HEK293 (cell line): ENCODE results near the gene MRPS27.
A peak's percentile ranks its signal among the peaks of the same experiment; 100 is the strongest.

Experiments used
- CTCF ChIA-PET: fragments of 350-600 bp; formaldehyde crosslinking; extraction: SDS; loops from one replicate; lab custom pipeline; 2021; ENCODE audit warnings: antibody characterized with exemption; lab: Yijun Ruan, JAX
- POLR2A ChIA-PET: fragments of 300-600 bp; formaldehyde crosslinking; extraction: SDS; loops from one replicate; lab custom pipeline; 2020; ENCODE audit warnings: antibody characterized with exemption, inconsistent platforms; lab: Yijun Ruan, JAX
- H3K27ac ChIP-seq: fragments of 200-500 bp; sonication (Bioruptor generic); 2 replicates; pipeline ENCODE4 v1.5.1; 2014; ENCODE audit warnings: low read depth, low read length, control low read depth, inconsistent platforms; ENCODE audit errors: extremely low read depth
- H3K36me3 ChIP-seq, 2 experiments: fragments of 200-500 bp in 1 of 2; sonication (Bioruptor generic) in 1 of 2; 1 replicate in 1 of 2; 2 replicates in 1 of 2; pipeline ENCODE4 v1.5.1; 2014 to 2017; ENCODE audit warnings: inconsistent platforms in 2 of 2, low read length in 2 of 2; ENCODE audit not compliant: control insufficient read depth in 2 of 2, insufficient read depth in 1 of 2
- H3K4me1 ChIP-seq: fragments of 200-500 bp; sonication (Bioruptor generic); 2 replicates; pipeline ENCODE4 v1.5.1; 2014; ENCODE audit warnings: mild to moderate bottlenecking, low read length, inconsistent platforms; ENCODE audit not compliant: control insufficient read depth, insufficient read depth
- H3K4me3 ChIP-seq: 2 replicates; pipeline ENCODE4 v1.5.1; 2011; ENCODE audit warnings: low read depth, mild to moderate bottlenecking, control low read depth, low read length, moderate library complexity
- H3K9me3 ChIP-seq: fragments of 200-500 bp; sonication (Bioruptor generic); 2 replicates; pipeline ENCODE4 v1.5.1; 2014; ENCODE audit warnings: low read depth, low read length, inconsistent platforms; ENCODE audit not compliant: control insufficient read depth, insufficient read depth
- ATF2 ChIP-seq: fragments of 450-650 bp; formaldehyde crosslinking; IDR thresholded peaks from 2 replicates; pipeline ENCODE4 v1.5.1; 2016; ENCODE audit warnings: missing biosample characterization, missing genetic modification characterization, low read depth
- BCL11B ChIP-seq: fragments of 450-650 bp; formaldehyde crosslinking; IDR thresholded peaks from 2 replicates; pipeline ENCODE4 v1.5.1; 2016; ENCODE audit warnings: low read depth, missing biosample characterization, missing genetic modification characterization
- IKZF3 ChIP-seq: fragments of 450-650 bp; IDR thresholded peaks from 2 replicates; pipeline ENCODE4 v1.5.0; 2018; ENCODE audit warnings: missing biosample characterization, mild to moderate bottlenecking, missing genetic modification characterization, moderate library complexity
- ZBTB20 ChIP-seq: fragments of 450-650 bp; formaldehyde crosslinking; IDR thresholded peaks from 2 replicates; pipeline ENCODE4 v1.5.1; 2016; ENCODE audit warnings: missing biosample characterization, missing genetic modification characterization
- ZNF157 ChIP-seq: fragments of 450-650 bp; formaldehyde crosslinking; IDR thresholded peaks from 2 replicates; pipeline ENCODE4 v1.5.1; 2016; ENCODE audit warnings: missing biosample characterization, missing genetic modification characterization
- ZNF221 ChIP-seq: fragments of 450-650 bp; formaldehyde crosslinking; IDR thresholded peaks from 2 replicates; pipeline ENCODE4 v1.5.1; 2017; ENCODE audit warnings: missing biosample characterization, missing genetic modification characterization, borderline replicate concordance
- ZNF280D ChIP-seq: fragments of 450-650 bp; formaldehyde crosslinking; IDR thresholded peaks from 2 replicates; pipeline ENCODE4 v1.5.1; 2016; ENCODE audit warnings: missing biosample characterization, missing genetic modification characterization
- ZNF335 ChIP-seq: fragments of 450-650 bp; formaldehyde crosslinking; conservative IDR thresholded peaks from 2 replicates; pipeline ENCODE4 v1.5.1; 2016; ENCODE audit warnings: missing biosample characterization, missing genetic modification characterization
- ZNF341 ChIP-seq: fragments of 450-650 bp; formaldehyde crosslinking; IDR thresholded peaks from 2 replicates; pipeline ENCODE4; 2016; ENCODE audit warnings: low read depth, missing biosample characterization, missing genetic modification characterization
- ZNF423 ChIP-seq: fragments of 450-650 bp; formaldehyde crosslinking; IDR thresholded peaks from 2 replicates; pipeline ENCODE4 v1.5.1; 2016; ENCODE audit warnings: missing biosample characterization, missing genetic modification characterization
- ZNF654 ChIP-seq: fragments of 450-650 bp; formaldehyde crosslinking; IDR thresholded peaks from 2 replicates; pipeline ENCODE4 v1.5.1; 2016; ENCODE audit warnings: low read depth, missing biosample characterization, missing genetic modification characterization
- ZNF660 ChIP-seq: fragments of 450-650 bp; IDR thresholded peaks from 2 replicates; pipeline ENCODE4 v1.5.1; 2018; ENCODE audit warnings: missing biosample characterization, mild to moderate bottlenecking, missing genetic modification characterization
- ZNF664 ChIP-seq: fragments of 450-650 bp; formaldehyde crosslinking; IDR thresholded peaks from 2 replicates; pipeline ENCODE4 v1.5.1; 2016; ENCODE audit warnings: missing biosample characterization, missing genetic modification characterization
- ZNF792 ChIP-seq: fragments of 450-650 bp; formaldehyde crosslinking; IDR thresholded peaks from 2 replicates; pipeline ENCODE4 v1.5.1; 2016; ENCODE audit warnings: missing biosample characterization, missing genetic modification characterization
- TF ChIP-seq, protein P1 (sequence below): fragments of 450-650 bp; formaldehyde crosslinking; IDR thresholded peaks from 2 replicates; pipeline ENCODE4 v1.5.1; 2017; ENCODE audit warnings: missing biosample characterization, missing genetic modification characterization
- TF ChIP-seq, protein P2 (sequence below): fragments of 450-650 bp; formaldehyde crosslinking; IDR thresholded peaks from 2 replicates; pipeline ENCODE4 v1.5.1; 2016; ENCODE audit warnings: missing biosample characterization, missing genetic modification characterization, borderline replicate concordance
- TF ChIP-seq, protein P3 (sequence below): fragments of 450-650 bp; formaldehyde crosslinking; IDR thresholded peaks from 2 replicates; pipeline ENCODE4 v1.5.1; 2017; ENCODE audit warnings: missing biosample characterization, missing genetic modification characterization
- TF ChIP-seq, protein P4 (sequence below): fragments of 450-650 bp; formaldehyde crosslinking; IDR thresholded peaks from 2 replicates; pipeline ENCODE4 v1.5.1; 2016; ENCODE audit warnings: missing biosample characterization, missing genetic modification characterization
- TF ChIP-seq, protein P5 (sequence below): fragments of 450-650 bp; formaldehyde crosslinking; IDR thresholded peaks from 2 replicates; pipeline ENCODE4 v1.5.1; 2016; ENCODE audit warnings: missing biosample characterization, missing genetic modification characterization

Gene MRPS27

DNA sequence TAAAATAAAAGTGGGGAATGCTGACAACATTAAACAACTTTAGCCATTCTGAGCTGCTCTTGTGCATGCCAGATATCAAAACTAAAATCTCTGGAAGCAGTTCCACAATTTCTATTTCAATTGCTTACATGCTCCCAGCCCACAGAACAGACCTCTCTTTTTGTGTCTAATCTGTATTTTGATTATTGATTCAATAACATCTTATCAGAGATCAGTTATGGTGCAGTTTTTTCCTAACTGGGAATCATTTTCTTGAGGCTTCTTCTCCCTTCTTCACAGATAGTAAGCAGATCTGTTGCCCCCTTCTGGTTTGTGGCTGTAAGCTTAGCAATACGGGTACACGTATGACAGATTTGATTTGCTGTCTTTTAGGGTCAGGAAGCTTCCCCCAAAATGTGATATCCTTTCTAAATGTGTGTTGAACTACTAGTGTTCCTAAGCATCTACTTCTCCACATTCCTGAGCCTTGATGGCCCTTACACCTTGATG lies 39.4 kb downstream of the MRPS27 start:
- peak overlapping the region; percentile 50; the same call in 1 of the 2 replicates for H3K27ac ChIP-seq
- no peak overlapping the region for H3K4me3 ChIP-seq
- H3K4me1 ChIP-seq = peaks cover 21% of the 10 kb centered on the region
- ChIA-PET POLR2A (no interaction called here), CTCF (interaction anchor here (0.8 to 3.8 kb wide), 5 partner anchors 12 to 501 kb away, joined by 3 to 18 read pairs (median 4); no protein-coding TSS in a partner anchor)
- no peaks in the 10 kb centered on the region for H3K9me3 ChIP-seq
- no peaks in the 10 kb centered on the region; a peak in 1 of 3 replicates for H3K36me3 ChIP-seq
- TF ChIP-seq IKZF3 (tag by site-specific recombination) (peak; percentile 35; the same call in 1 of the 2 replicates), ZNF664 (tag by site-specific recombination) (no peak), ATF2 (tag by site-specific recombination) (no peak), ZNF280D (tag by site-specific recombination) (no peak), ZNF157 (tag by site-specific recombination) (peak; percentile 89), BCL11B (tag by site-specific recombination) (no peak), ZNF341 (no peak), ZNF423 (tag by site-specific recombination) (no peak), ZBTB20 (tag by site-specific recombination) (no peak), ZNF335 (tag by site-specific recombination) (0 out of 2 replicates have a peak, but pooled peaks have one; percentile 1), ZNF792 (no peak), ZNF221 (no peak), ZNF654 (peak; percentile 38; the same call in 1 of the 2 replicates), ZNF660 (tag by site-specific recombination) (peak; percentile 28; the same call in 1 of the 2 replicates)
- TF ChIP-seq, protein P1, sequence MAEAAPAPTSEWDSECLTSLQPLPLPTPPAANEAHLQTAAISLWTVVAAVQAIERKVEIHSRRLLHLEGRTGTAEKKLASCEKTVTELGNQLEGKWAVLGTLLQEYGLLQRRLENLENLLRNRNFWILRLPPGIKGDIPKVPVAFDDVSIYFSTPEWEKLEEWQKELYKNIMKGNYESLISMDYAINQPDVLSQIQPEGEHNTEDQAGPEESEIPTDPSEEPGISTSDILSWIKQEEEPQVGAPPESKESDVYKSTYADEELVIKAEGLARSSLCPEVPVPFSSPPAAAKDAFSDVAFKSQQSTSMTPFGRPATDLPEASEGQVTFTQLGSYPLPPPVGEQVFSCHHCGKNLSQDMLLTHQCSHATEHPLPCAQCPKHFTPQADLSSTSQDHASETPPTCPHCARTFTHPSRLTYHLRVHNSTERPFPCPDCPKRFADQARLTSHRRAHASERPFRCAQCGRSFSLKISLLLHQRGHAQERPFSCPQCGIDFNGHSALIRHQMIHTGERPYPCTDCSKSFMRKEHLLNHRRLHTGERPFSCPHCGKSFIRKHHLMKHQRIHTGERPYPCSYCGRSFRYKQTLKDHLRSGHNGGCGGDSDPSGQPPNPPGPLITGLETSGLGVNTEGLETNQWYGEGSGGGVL (tag by site-specific recombination) = no peak
- TF ChIP-seq, protein P2, sequence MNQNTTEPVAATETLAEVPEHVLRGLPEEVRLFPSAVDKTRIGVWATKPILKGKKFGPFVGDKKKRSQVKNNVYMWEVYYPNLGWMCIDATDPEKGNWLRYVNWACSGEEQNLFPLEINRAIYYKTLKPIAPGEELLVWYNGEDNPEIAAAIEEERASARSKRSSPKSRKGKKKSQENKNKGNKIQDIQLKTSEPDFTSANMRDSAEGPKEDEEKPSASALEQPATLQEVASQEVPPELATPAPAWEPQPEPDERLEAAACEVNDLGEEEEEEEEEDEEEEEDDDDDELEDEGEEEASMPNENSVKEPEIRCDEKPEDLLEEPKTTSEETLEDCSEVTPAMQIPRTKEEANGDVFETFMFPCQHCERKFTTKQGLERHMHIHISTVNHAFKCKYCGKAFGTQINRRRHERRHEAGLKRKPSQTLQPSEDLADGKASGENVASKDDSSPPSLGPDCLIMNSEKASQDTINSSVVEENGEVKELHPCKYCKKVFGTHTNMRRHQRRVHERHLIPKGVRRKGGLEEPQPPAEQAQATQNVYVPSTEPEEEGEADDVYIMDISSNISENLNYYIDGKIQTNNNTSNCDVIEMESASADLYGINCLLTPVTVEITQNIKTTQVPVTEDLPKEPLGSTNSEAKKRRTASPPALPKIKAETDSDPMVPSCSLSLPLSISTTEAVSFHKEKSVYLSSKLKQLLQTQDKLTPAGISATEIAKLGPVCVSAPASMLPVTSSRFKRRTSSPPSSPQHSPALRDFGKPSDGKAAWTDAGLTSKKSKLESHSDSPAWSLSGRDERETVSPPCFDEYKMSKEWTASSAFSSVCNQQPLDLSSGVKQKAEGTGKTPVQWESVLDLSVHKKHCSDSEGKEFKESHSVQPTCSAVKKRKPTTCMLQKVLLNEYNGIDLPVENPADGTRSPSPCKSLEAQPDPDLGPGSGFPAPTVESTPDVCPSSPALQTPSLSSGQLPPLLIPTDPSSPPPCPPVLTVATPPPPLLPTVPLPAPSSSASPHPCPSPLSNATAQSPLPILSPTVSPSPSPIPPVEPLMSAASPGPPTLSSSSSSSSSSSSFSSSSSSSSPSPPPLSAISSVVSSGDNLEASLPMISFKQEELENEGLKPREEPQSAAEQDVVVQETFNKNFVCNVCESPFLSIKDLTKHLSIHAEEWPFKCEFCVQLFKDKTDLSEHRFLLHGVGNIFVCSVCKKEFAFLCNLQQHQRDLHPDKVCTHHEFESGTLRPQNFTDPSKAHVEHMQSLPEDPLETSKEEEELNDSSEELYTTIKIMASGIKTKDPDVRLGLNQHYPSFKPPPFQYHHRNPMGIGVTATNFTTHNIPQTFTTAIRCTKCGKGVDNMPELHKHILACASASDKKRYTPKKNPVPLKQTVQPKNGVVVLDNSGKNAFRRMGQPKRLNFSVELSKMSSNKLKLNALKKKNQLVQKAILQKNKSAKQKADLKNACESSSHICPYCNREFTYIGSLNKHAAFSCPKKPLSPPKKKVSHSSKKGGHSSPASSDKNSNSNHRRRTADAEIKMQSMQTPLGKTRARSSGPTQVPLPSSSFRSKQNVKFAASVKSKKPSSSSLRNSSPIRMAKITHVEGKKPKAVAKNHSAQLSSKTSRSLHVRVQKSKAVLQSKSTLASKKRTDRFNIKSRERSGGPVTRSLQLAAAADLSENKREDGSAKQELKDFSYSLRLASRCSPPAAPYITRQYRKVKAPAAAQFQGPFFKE = no peak
- TF ChIP-seq, protein P3, sequence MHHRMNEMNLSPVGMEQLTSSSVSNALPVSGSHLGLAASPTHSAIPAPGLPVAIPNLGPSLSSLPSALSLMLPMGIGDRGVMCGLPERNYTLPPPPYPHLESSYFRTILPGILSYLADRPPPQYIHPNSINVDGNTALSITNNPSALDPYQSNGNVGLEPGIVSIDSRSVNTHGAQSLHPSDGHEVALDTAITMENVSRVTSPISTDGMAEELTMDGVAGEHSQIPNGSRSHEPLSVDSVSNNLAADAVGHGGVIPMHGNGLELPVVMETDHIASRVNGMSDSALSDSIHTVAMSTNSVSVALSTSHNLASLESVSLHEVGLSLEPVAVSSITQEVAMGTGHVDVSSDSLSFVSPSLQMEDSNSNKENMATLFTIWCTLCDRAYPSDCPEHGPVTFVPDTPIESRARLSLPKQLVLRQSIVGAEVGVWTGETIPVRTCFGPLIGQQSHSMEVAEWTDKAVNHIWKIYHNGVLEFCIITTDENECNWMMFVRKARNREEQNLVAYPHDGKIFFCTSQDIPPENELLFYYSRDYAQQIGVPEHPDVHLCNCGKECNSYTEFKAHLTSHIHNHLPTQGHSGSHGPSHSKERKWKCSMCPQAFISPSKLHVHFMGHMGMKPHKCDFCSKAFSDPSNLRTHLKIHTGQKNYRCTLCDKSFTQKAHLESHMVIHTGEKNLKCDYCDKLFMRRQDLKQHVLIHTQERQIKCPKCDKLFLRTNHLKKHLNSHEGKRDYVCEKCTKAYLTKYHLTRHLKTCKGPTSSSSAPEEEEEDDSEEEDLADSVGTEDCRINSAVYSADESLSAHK (tag by site-specific recombination) = no peak
- TF ChIP-seq, protein P4, sequence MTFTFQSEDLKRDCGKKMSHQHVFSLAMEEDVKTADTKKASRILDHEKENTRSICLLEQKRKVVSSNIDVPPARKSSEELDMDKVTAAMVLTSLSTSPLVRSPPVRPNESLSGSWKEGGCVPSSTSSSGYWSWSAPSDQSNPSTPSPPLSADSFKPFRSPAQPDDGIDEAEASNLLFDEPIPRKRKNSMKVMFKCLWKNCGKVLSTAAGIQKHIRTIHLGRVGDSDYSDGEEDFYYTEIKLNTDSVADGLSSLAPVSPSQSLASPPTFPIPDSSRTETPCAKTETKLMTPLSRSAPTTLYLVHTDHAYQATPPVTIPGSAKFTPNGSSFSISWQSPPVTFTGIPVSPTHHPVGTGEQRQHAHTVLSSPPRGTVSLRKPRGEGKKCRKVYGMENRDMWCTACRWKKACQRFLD = no peak
- TF ChIP-seq, protein P5, sequence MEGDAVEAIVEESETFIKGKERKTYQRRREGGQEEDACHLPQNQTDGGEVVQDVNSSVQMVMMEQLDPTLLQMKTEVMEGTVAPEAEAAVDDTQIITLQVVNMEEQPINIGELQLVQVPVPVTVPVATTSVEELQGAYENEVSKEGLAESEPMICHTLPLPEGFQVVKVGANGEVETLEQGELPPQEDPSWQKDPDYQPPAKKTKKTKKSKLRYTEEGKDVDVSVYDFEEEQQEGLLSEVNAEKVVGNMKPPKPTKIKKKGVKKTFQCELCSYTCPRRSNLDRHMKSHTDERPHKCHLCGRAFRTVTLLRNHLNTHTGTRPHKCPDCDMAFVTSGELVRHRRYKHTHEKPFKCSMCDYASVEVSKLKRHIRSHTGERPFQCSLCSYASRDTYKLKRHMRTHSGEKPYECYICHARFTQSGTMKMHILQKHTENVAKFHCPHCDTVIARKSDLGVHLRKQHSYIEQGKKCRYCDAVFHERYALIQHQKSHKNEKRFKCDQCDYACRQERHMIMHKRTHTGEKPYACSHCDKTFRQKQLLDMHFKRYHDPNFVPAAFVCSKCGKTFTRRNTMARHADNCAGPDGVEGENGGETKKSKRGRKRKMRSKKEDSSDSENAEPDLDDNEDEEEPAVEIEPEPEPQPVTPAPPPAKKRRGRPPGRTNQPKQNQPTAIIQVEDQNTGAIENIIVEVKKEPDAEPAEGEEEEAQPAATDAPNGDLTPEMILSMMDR (tag by site-specific recombination) = peak; percentile 22; the same call in 1 of the 2 replicates
